ENCODE data around the gene PKDCC. TPM values are rescaled to one million over a fixed set of nuclear protein-coding genes. Genes with fewer than 3 reads are reported as not detected.
A peak's percentile ranks its signal among the peaks of the same experiment; 100 is the strongest.

The PKDCC gene
- total and polyA plus RNA-seq, 2 of the 8 experiments (the other 6 are each of a cell fraction or from before 2014, with no cell fraction given) = 49.9 to 80.1 TPM

GRCh38 chr2:42030200-42030759 is 17.5 kb upstream of the PKDCC start:
- Histone ChIP-seq H3K9me3 (ENCODE audit: insufficient read depth in 2 of 2, low read depth in 1 of 2, low read length in 1 of 2) (no peaks in the 10 kb centered on the region), H3K79me2 (ENCODE audit: control insufficient read depth in 1 of 2, insufficient read depth in 2 of 2, low read length in 2 of 2) (no peaks in the 10 kb centered on the region), H3K27ac (ENCODE audit: low read depth, low read length) (no peak overlapping the region; the same call in 1 of the 2 replicates), H3K56ac (replicated peaks; ENCODE audit: insufficient read length, low read depth, low read length) (no peak overlapping the region), H2AK5ac (ENCODE audit: low read depth, low read length) (peak overlapping the region; percentile 41; the same call in 1 of the 2 replicates), H3K14ac (ENCODE audit: insufficient read length) (no peak overlapping the region), H3K4me2 (ENCODE audit: insufficient read depth in 1 of 2, low read depth in 2 of 2, low read length in 2 of 2) (peak overlapping the region; percentile 21 to 38; a peak in 3 of 4 replicates), H2AFZ (ENCODE audit: low read length) (0 out of 2 replicates have a peak overlapping the region, but pooled peaks have one; percentile 43), H3K9ac (replicated peaks in 1 of 4; ENCODE audit: extremely low read depth in 1 of 4, low read depth in 3 of 4, low read length in 3 of 4) (peak overlapping the region in 3 of 4 experiments; percentile 22 to 47 (median 38); a peak in 1 of 7 replicates), H4K5ac (ENCODE audit: insufficient read length, low read depth, low read length) (peak overlapping the region; percentile 18), H3K4me1 (replicated peaks in 1 of 4; ENCODE audit: control insufficient read depth in 3 of 4, insufficient read depth in 4 of 4, low read length in 3 of 4) (peaks cover 17 to 36% (median 25%) of the 10 kb centered on the region in 4 experiments), H3K23ac (ENCODE audit: insufficient read length) (no peak overlapping the region), H3K23me2 (ENCODE audit: low read depth, low read length) (no peaks in the 10 kb centered on the region), H2BK20ac (ENCODE audit: low read length) (peak overlapping the region; percentile 82), H3K79me1 (ENCODE audit: low read depth, low read length) (no peaks in the 10 kb centered on the region), H2BK5ac (ENCODE audit: low read depth, low read length) (peak overlapping the region; percentile 89; the same call in 1 of the 2 replicates), H3K4me3 (ENCODE audit: extremely low read depth in 1 of 4, insufficient read depth in 2 of 4, low read depth in 3 of 4, low read length in 4 of 4) (no peak overlapping the region), H3K36me3 (ENCODE audit: control insufficient read depth in 2 of 4, insufficient read depth in 4 of 4, low read length in 3 of 4) (no peaks in the 10 kb centered on the region), H2BK15ac (ENCODE audit: low read length) (no peak overlapping the region), H4K8ac (ENCODE audit: extremely low read depth, insufficient read depth, low read length) (no peak overlapping the region), H4K20me1 (replicated peaks in 1 of 2; ENCODE audit: control insufficient read depth in 1 of 2, insufficient read depth in 2 of 2, low read length in 2 of 2) (no peaks in the 10 kb centered on the region), H2BK120ac (replicated peaks; ENCODE audit: low read depth, low read length) (peak overlapping the region; percentile 1), H3K27me3 (replicated peaks in 1 of 4; ENCODE audit: control insufficient read depth in 3 of 4, extremely low read depth in 1 of 4, insufficient read depth in 3 of 4, low read length in 3 of 4) (peaks cover 0 to 12% (median 7%) of the 10 kb centered on the region in 4 experiments; a peak in 3 of 7 replicates), H3K18ac (ENCODE audit: extremely low read depth, low read length) (peak overlapping the region; percentile 86), H2BK12ac (ENCODE audit: low read depth, low read length) (peak overlapping the region; percentile 98), H4K91ac (replicated peaks; ENCODE audit: insufficient read length, low read length) (peak overlapping the region; percentile 71), H3K4ac (replicated peaks; ENCODE audit: insufficient read length, low read depth, low read length) (peak overlapping the region; percentile 64)
- WGBS, 2 experiments (ENCODE audit: extremely low coverage in 1 of 2, insufficient coverage in 1 of 2, insufficient read length in 1 of 2, insufficient replicate concordance in 2 of 2, low coverage in 1 of 2, low lambda C conversion rate in 2 of 2, missing lambda C conversion rate in 1 of 2) = 28% methylated on average over 19 of the region's 19 CpGs; no CpG with 5 or more reads in 1 of the 2 experiments
- ChIA-PET POLR2A (ENCODE audit: partially characterized antibody) (interaction anchor here (1.8 to 5.9 kb wide), 3 partner anchors 11 to 83 kb away, joined by 4 to 46 read pairs (median 6); partner anchors contain the start of gene PKDCC), CTCF (ENCODE audit: partially characterized antibody) (interaction anchor here (1.4 to 2.8 kb wide), 6 partner anchors 12 to 177 kb away, joined by 3 to 18 read pairs (median 9); no protein-coding TSS in a partner anchor)
- no peak for DNase-seq (ENCODE audit: low read depth in 1 of 2, low spot score in 2 of 2)
- no peak for FAIRE-seq
- TF ChIP-seq POLR2AphosphoS5 (IDR thresholded peaks at IDR 0.05; ENCODE audit: low read depth, low read length) = no peak
- TF ChIP-seq CBX5 (IDR thresholded peaks at IDR 0.05; ENCODE audit: low read depth, low read length) = no peak
- TF ChIP-seq TAF7 (optimal IDR thresholded peaks at IDR 0.05; ENCODE audit: borderline replicate concordance, low read depth, low read length) = no peak
- TF ChIP-seq BRCA1 (IDR thresholded peaks at IDR 0.05; ENCODE audit: low read depth, low read length) = no peak
- peak in 1 of 2 experiments; percentile 32; a peak in 1 of 3 replicates for TF ChIP-seq POLR2A (IDR thresholded peaks at IDR 0.05; ENCODE audit: control extremely low read depth in 1 of 2, low read depth in 2 of 2, low read length in 2 of 2)
- TF ChIP-seq, protein P1, sequence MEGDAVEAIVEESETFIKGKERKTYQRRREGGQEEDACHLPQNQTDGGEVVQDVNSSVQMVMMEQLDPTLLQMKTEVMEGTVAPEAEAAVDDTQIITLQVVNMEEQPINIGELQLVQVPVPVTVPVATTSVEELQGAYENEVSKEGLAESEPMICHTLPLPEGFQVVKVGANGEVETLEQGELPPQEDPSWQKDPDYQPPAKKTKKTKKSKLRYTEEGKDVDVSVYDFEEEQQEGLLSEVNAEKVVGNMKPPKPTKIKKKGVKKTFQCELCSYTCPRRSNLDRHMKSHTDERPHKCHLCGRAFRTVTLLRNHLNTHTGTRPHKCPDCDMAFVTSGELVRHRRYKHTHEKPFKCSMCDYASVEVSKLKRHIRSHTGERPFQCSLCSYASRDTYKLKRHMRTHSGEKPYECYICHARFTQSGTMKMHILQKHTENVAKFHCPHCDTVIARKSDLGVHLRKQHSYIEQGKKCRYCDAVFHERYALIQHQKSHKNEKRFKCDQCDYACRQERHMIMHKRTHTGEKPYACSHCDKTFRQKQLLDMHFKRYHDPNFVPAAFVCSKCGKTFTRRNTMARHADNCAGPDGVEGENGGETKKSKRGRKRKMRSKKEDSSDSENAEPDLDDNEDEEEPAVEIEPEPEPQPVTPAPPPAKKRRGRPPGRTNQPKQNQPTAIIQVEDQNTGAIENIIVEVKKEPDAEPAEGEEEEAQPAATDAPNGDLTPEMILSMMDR (IDR thresholded peaks at IDR 0.05; ENCODE audit: control extremely low read depth in 1 of 3, insufficient read depth in 1 of 3, low read depth in 1 of 3, low read length in 3 of 3) = no peak
- no peak for TF ChIP-seq SUZ12 (IDR thresholded peaks at IDR 0.05; ENCODE audit: low read length)
- peak; percentile 71 for TF ChIP-seq CTBP2 (IDR thresholded peaks at IDR 0.05; ENCODE audit: borderline replicate concordance, insufficient read depth, insufficient read length, low read length)
- no peak for TF ChIP-seq HDAC6 (IDR thresholded peaks at IDR 0.05; ENCODE audit: low read depth, low read length)
- no peak for TF ChIP-seq SP2 (IDR thresholded peaks at IDR 0.05; ENCODE audit: low read length)
